CD4-positive, alpha-beta T cell (primary cell): ENCODE measurements around the gene LZTS3. TPM values are rescaled to one million over a fixed set of nuclear protein-coding genes. Genes with fewer than 3 reads are reported as not detected.

Experiments
- ATAC-seq: fragments of 200-7000 bp; cut with Tn5 transposase; one replicate; pipeline ENCODE4 v1.10.0; 2022; ENCODE audit warnings: mild to moderate bottlenecking; ENCODE audit not compliant: poor library complexity
- CTCF ChIA-PET: fragments of 350-600 bp; sonication (Branson Sonifier 250); formaldehyde crosslinking; loops from one replicate; lab custom pipeline; 2021; ENCODE audit warnings: antibody characterized with exemption, inconsistent platforms; lab: Charles Lee
- POLR2A ChIA-PET: fragments of 350-600 bp; sonication (Branson Sonifier 250); formaldehyde crosslinking; loops from one replicate; lab custom pipeline; 2021; ENCODE audit warnings: antibody characterized with exemption, inconsistent platforms; lab: Charles Lee
- DNase-seq, 14 experiments: peaks; one replicate each; pipeline ENCODE4 v3.0.0-alpha.2; 2013 to 2020; ENCODE audit warnings: mixed read lengths in 2 of 14
- H3K27ac ChIP-seq, 2 donors: one replicate each; pipeline versions ENCODE4 v1.5.1 to v1.7.0; 2013; ENCODE audit warnings: low read length in 2 of 2, low read depth in 1 of 2, mild to moderate bottlenecking in 1 of 2
- H3K27me3 ChIP-seq, 2 experiments: 1 replicate in 1 of 2; 2 replicates in 1 of 2; pipeline versions ENCODE4 v1.6.1 to v1.7.0; 2013; ENCODE audit warnings: low read length in 2 of 2, control low read depth in 1 of 2, mild to moderate bottlenecking in 1 of 2, moderate library complexity in 1 of 2; ENCODE audit not compliant: insufficient read depth in 2 of 2, control insufficient read depth in 1 of 2
- H3K36me3 ChIP-seq: one replicate; pipeline ENCODE4 v1.6.1; 2013; ENCODE audit warnings: low read length, control low read depth; ENCODE audit not compliant: insufficient read depth
- H3K4me1 ChIP-seq: one replicate; pipeline ENCODE4 v1.6.1; 2013; ENCODE audit warnings: low read length, control low read depth; ENCODE audit not compliant: insufficient read depth
- H3K4me3 ChIP-seq: one replicate; pipeline ENCODE4 v1.5.1; 2013; ENCODE audit warnings: mild to moderate bottlenecking, low read length, moderate library complexity
- H3K9me3 ChIP-seq, 2 experiments: 1 replicate in 1 of 2; 2 replicates in 1 of 2; pipeline versions ENCODE4 v1.6.1 to v1.7.0; 2013; ENCODE audit warnings: low read length in 2 of 2, mild to moderate bottlenecking in 2 of 2, control low read depth in 1 of 2, moderate library complexity in 1 of 2; ENCODE audit not compliant: control insufficient read depth in 1 of 2, insufficient read depth in 1 of 2
- H3K27ac Mint-ChIP-seq: one replicate; pipeline ENCODE4 v1.8.0; 2020; ENCODE audit warnings: mixed read lengths
- H3K27me3 Mint-ChIP-seq: one replicate; pipeline ENCODE4 v1.8.0; 2021; ENCODE audit warnings: mixed read lengths
- H3K36me3 Mint-ChIP-seq: one replicate; pipeline ENCODE4 v1.8.0; 2021; ENCODE audit warnings: low read depth, mixed read lengths
- H3K4me1 Mint-ChIP-seq: one replicate; pipeline ENCODE4 v1.8.0; 2021; ENCODE audit warnings: low read depth, mixed read lengths
- H3K4me3 Mint-ChIP-seq: one replicate; pipeline ENCODE4 v1.8.0; 2020; ENCODE audit warnings: mild to moderate bottlenecking, mixed read lengths
- H3K9me3 Mint-ChIP-seq: one replicate; pipeline ENCODE4 v1.8.0; 2020; ENCODE audit warnings: mixed read lengths
- CTCF ChIP-seq: fragments of 200-600 bp; IDR thresholded peaks from one replicate; pipeline ENCODE4 v1.8.0; 2022; ENCODE audit warnings: antibody characterized with exemption, mild to moderate bottlenecking
- intact Hi-C, 2 experiments: fragments of 100-400 bp; cut with DNase I in 1 of 2; cut with micrococcal nuclease in 1 of 2; formaldehyde crosslinking; loops; one replicate each; pipeline versions ENCODE4 v1.15.1 to v1.9.0; 2023 to 2025; cut with DNase I, micrococcal nuclease
- polyA plus RNA-seq, 2 donors: library from polyadenylated mRNA; unstranded; fragments of 120-200 nt; gene quantifications; one replicate each; pipeline ENCODE4 v1.2.1, GENCODE V29; 2013
- total RNA-seq, 174 experiments: library from RNA in 2 of 174; stranded (reverse) in 2 of 174; gene quantifications; one replicate each; pipeline ENCODE4 v1.2.3 and lab custom pipeline; 2021 to 2026

LZTS3 gene
- total RNA-seq (10 to 100 TPM; 22.2 to 22.4 TPM), total RNA-seq (lab: John Stamatoyannopoulos, UW) (0.67 to 149 (median 36.8) reads per million in 172 experiments)
- polyA plus RNA-seq (2013, experiment 1 of 2) = 2.2 TPM
- 2.3 TPM for polyA plus RNA-seq (2013, experiment 2 of 2)

DNA sequence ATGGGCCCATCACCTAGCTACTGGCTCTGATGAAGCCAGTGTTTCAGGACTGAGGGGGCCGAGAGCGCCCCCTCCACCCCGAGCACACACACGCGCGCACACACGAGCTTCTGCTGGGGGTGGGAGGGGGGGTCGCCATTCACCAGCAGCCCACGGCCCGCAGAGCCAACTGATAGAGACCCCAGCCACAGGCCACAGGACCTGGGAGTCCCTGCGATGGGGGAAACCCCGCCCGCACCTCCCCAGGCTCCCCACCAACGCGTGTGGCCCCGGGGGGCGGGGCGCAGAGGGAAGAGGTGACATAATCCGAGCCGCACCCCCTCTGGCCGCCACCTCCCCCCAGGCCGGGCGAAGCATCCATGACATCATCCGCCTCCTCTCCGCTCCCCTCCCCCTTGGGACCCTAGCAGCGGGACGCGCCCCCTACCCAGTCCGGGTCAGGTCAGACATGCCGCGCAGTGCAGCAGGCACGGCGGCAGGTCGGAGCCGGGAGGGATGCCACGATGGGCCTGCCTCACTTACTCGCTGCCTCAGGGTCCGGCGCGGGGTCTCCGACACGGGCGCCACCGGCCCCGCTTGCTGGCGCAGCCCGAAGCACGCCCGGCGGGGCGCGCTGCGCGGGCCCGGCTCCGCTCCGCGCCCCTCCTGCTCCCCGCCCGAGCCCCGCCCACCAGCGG, at the start of gene LZTS3:
TSS of gene LZTS3 (minus strand) at position 617 of the 677 bp plus-strand sequence. CDS start 6,386 bp downstream, outside the sequence.
- H3K27ac ChIP-seq = peak within 1 kb of the TSS; percentile 49 to 76
- H3K4me1 ChIP-seq = peaks cover 27% of the 10 kb centered on the region
- peaks cover 24% of the 10 kb centered on the region for H3K4me1 Mint-ChIP-seq
- H3K9me3 ChIP-seq = no peaks in the 10 kb centered on the region
- peaks cover 11 to 17% of the 10 kb centered on the region in 2 experiments for H3K27me3 ChIP-seq
- peak within 1 kb of the TSS; percentile 87 for H3K4me3 ChIP-seq
- H3K27ac Mint-ChIP-seq = peak within 1 kb of the TSS; percentile 85
- H3K9me3 Mint-ChIP-seq = no peaks in the 10 kb centered on the region
- H3K27me3 Mint-ChIP-seq = peaks cover 36% of the 10 kb centered on the region
- no peaks in the 10 kb centered on the region for H3K36me3 ChIP-seq
- H3K4me3 Mint-ChIP-seq = peak within 1 kb of the TSS; percentile 93
- H3K36me3 Mint-ChIP-seq = no peaks in the 10 kb centered on the region
- POLR2A ChIA-PET = interaction anchor here (0.7 to 3.9 kb wide), 3 partner anchors 12 to 15 kb away, joined by 4 to 16 read pairs (median 10); partner anchors contain the start of genes FASTKD5 and UBOX5
- TF ChIP-seq CTCF = no peak
- ATAC-seq = peak; percentile 86
- CTCF ChIA-PET = interaction anchor here (0.7 to 2.8 kb wide), 3 partner anchors 14 to 23 kb away, joined by 3 to 10 read pairs (median 4); no protein-coding TSS in a partner anchor
- DNase-seq = peak; percentile 71 to 96 (median 84)
- intact Hi-C loops = loop anchor here (1.0 to 5.0 kb wide), 5 partner anchors 14 to 118 kb away; partner anchors contain the start of genes DDRGK1 (in 1 of the 2), FASTKD5 (in 1 of the 2), OXT (in 1 of the 2) and UBOX5 (in 1 of the 2)

DNA sequence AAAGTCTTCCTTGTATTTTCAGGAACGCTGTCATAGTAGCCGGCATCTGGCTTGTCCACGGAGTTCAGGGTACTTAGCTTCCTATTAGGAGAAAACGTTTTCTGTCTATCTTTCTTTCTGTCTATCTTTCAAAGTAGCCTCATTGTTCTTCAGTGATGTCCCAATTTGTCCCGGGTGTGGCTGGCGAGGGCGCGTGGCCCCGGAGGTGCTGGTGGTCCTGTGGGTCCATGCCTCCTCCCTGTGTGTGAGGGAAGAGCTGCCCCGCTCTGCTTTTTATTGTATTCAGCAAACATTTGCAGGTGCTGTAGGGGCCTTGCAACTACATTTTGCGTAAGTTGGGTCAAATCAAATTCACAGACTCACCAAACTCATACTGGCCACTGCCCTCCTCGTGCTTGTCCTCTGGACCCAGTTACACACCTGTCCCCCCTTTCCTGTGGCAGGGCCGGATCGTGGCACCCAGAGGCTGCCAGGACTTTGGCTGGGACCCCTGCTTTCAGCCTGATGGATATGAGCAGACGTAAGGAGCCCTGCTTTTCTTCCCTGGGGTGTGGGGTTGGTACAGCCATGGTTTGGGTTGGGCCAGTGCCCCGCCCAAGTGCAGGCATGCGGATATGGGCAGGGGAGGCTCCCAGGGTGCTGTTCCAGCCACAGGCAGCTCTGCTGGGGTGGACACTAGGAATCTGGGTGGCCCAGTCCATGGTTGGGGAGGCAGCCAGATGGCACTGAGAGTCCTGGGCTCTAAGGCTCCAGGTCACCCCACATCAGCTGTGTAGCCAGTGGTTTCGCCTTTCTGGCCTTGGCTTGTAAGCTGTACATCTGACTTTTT, 48.3 kb upstream of the LZTS3 start:
- Histone ChIP-seq H3K4me1 (peaks cover 22% of the 10 kb centered on the region), H3K9me3 (no peaks in the 10 kb centered on the region), H3K27ac (no peak overlapping the region), H3K36me3 (peaks cover 31% of the 10 kb centered on the region), H3K4me3 (no peak overlapping the region), H3K27me3 (no peaks in the 10 kb centered on the region)
- no peaks in the 10 kb centered on the region for H3K27me3 Mint-ChIP-seq
- no peaks in the 10 kb centered on the region for H3K9me3 Mint-ChIP-seq
- ChIA-PET POLR2A (interaction anchor here (0.9 to 2.8 kb wide), 3 partner anchors 12 to 187 kb away, joined by 5 to 23 read pairs (median 7); partner anchors contain the start of gene ITPA), CTCF (interaction anchor here (0.7 to 1.5 kb wide), 2 partner anchors 93 to 117 kb away, joined by 3 read pairs; no protein-coding TSS in a partner anchor)
- TF ChIP-seq CTCF = no peak
- no peak for DNase-seq
- ATAC-seq = no peak
- intact Hi-C loops = loop anchor here in 1 of 2 experiments (5.0 kb wide), 1 partner anchor 174 kb away; the partner anchor contains the start of gene MRPS26
- peaks cover 20% of the 10 kb centered on the region for H3K4me1 Mint-ChIP-seq
- no peak overlapping the region for H3K4me3 Mint-ChIP-seq
- peaks cover 37% of the 10 kb centered on the region for H3K36me3 Mint-ChIP-seq
- H3K27ac Mint-ChIP-seq = peak overlapping the region; percentile 58
